CD14-positive monocyte (primary cell): ENCODE measurements around the gene NRXN3. TPM values are rescaled to one million over a fixed set of nuclear protein-coding genes. Genes with fewer than 3 reads are reported as not detected.

Experiments
- DNase-seq, 3 donors: peaks; one replicate each; pipeline ENCODE4 v3.0.0-alpha.2; 2011 to 2022
- H2AFZ ChIP-seq: 2 replicates; pipeline ENCODE4 v1.6.0; 2012; ENCODE audit warnings: mild to moderate bottlenecking, low read depth, low read length, inconsistent platforms; ENCODE audit not compliant: insufficient read depth, poor library complexity, severe bottlenecking
- H3K27ac ChIP-seq, 2 donors: 1 replicate in 1 of 2; 2 replicates in 1 of 2; pipeline ENCODE4 v1.5.1; 2012 to 2013; ENCODE audit warnings: low read length in 2 of 2, control low read depth in 1 of 2, inconsistent platforms in 1 of 2, low read depth in 1 of 2, mild to moderate bottlenecking in 1 of 2
- H3K27me3 ChIP-seq, 2 donors: one replicate each; pipeline versions ENCODE4 v1.6.0 to v1.6.1; 2011 to 2013; ENCODE audit warnings: low read length in 2 of 2; ENCODE audit not compliant: control insufficient read depth in 2 of 2, insufficient read depth in 2 of 2
- H3K36me3 ChIP-seq, 2 donors: replicated peaks in 1 of 2; 1 replicate in 1 of 2; 2 replicates in 1 of 2; pipeline versions ENCODE4 v1.5.1 to v1.6.1; 2012 to 2013; ENCODE audit warnings: low read length in 2 of 2, control low read depth in 1 of 2, inconsistent platforms in 1 of 2, mild to moderate bottlenecking in 1 of 2; ENCODE audit not compliant: insufficient read depth in 2 of 2, control insufficient read depth in 1 of 2
- H3K4me1 ChIP-seq, 2 donors: 1 replicate in 1 of 2; 2 replicates in 1 of 2; pipeline versions ENCODE4 v1.5.1 to v1.6.1; 2012 to 2013; ENCODE audit warnings: low read length in 2 of 2, control low read depth in 1 of 2, inconsistent platforms in 1 of 2, mild to moderate bottlenecking in 1 of 2, moderate library complexity in 1 of 2; ENCODE audit not compliant: insufficient read depth in 2 of 2, control insufficient read depth in 1 of 2
- H3K4me2 ChIP-seq: replicated peaks from 2 replicates; pipeline ENCODE3; 2012; ENCODE audit warnings: low read length, moderate library complexity, mild to moderate bottlenecking; ENCODE audit not compliant: poor library complexity, severe bottlenecking; ENCODE audit errors: extremely low read depth
- H3K4me3 ChIP-seq, 3 experiments: fragments of 200-600 bp in 1 of 3; sonication (generic) in 1 of 3; replicated peaks in 1 of 3; 1 replicate in 2 of 3; 2 replicates in 1 of 3; pipeline ENCODE4 v1.5.1; 2011 to 2013; ENCODE audit warnings: low read length in 3 of 3, mild to moderate bottlenecking in 3 of 3, control low read depth in 2 of 3, low read depth in 2 of 3, inconsistent platforms in 1 of 3, moderate library complexity in 1 of 3
- H3K79me2 ChIP-seq: 2 replicates; pipeline ENCODE4 v1.6.0; 2012; ENCODE audit warnings: mild to moderate bottlenecking, control low read depth, inconsistent platforms, low read length, moderate library complexity; ENCODE audit not compliant: insufficient read depth
- H3K9ac ChIP-seq: 2 replicates; pipeline ENCODE4 v1.6.0; 2017; ENCODE audit warnings: low read length, mild to moderate bottlenecking; ENCODE audit not compliant: insufficient read depth, poor library complexity, severe bottlenecking
- H3K9me3 ChIP-seq, 2 donors: replicated peaks in 1 of 2; 1 replicate in 1 of 2; 2 replicates in 1 of 2; pipeline versions ENCODE4 v1.5.1 to v1.6.1; 2012 to 2013; ENCODE audit warnings: low read length in 2 of 2, control low read depth in 1 of 2; ENCODE audit not compliant: control insufficient read depth in 1 of 2, insufficient read depth in 1 of 2
- H4K20me1 ChIP-seq: 2 replicates; pipeline ENCODE4 v1.6.0; 2012; ENCODE audit warnings: mild to moderate bottlenecking, low read length, control low read depth, moderate library complexity; ENCODE audit not compliant: insufficient read depth
- H3K27ac Mint-ChIP-seq, 7 donors: one replicate each; pipeline ENCODE4 v1.8.0; 2020; ENCODE audit warnings: mild to moderate bottlenecking in 7 of 7, mixed read lengths in 7 of 7, moderate library complexity in 6 of 7, inconsistent platforms in 2 of 7
- H3K27me3 Mint-ChIP-seq, 3 donors: one replicate each; pipeline ENCODE4 v1.8.0; 2021 to 2022; ENCODE audit warnings: low read depth in 3 of 3, mild to moderate bottlenecking in 3 of 3, mixed read lengths in 3 of 3, moderate library complexity in 3 of 3, inconsistent platforms in 1 of 3
- H3K36me3 Mint-ChIP-seq, 2 donors: one replicate each; pipeline ENCODE4 v1.8.0; 2020; ENCODE audit warnings: mixed read lengths in 2 of 2, inconsistent platforms in 1 of 2, mild to moderate bottlenecking in 1 of 2
- H3K4me1 Mint-ChIP-seq: one replicate; pipeline ENCODE4 v1.8.0; 2020; ENCODE audit warnings: mild to moderate bottlenecking, mixed read lengths
- H3K4me3 Mint-ChIP-seq, 2 donors: one replicate each; pipeline ENCODE4 v1.8.0; 2020; ENCODE audit warnings: mild to moderate bottlenecking in 2 of 2, mixed read lengths in 2 of 2, moderate library complexity in 1 of 2
- H3K9me3 Mint-ChIP-seq, 7 donors: one replicate each; pipeline ENCODE4 v1.8.0; 2020 to 2022; ENCODE audit warnings: mixed read lengths in 7 of 7, mild to moderate bottlenecking in 6 of 7, moderate library complexity in 6 of 7, inconsistent platforms in 2 of 7
- CTCF ChIP-seq: fragments of 200-600 bp; IDR thresholded peaks from one replicate; pipeline ENCODE4 v1.8.0; 2022; ENCODE audit warnings: antibody characterized with exemption, mild to moderate bottlenecking
- WGBS: methylation state at CpG from one replicate; pipeline ENCODE4 v1.1.5; 2013; ENCODE audit warnings: missing lambda C conversion rate; ENCODE audit not compliant: insufficient coverage; 5-methylcytosine and 5-hydroxymethylcytosine counted together
- intact Hi-C, 2 donors: fragments of 100-400 bp; cut with micrococcal nuclease; formaldehyde crosslinking; loops; one replicate each; pipeline versions ENCODE4 v1.15.0 to v1.15.1; 2023
- polyA plus RNA-seq, 3 donors: library from polyadenylated mRNA; depleted of rRNA in 1 of 3; unstranded in 2 of 3; stranded (reverse) in 1 of 3; fragments of 300-500 nt in 2 of 3; fragments of >200 nt in 1 of 3; fragmentation: Illumina TruSeq in 2 of 3; gene quantifications; 1 replicate in 2 of 3; 2 replicates in 1 of 3; pipeline ENCODE4 v1.2.3, GENCODE V29; 2012 to 2021

The NRXN3 gene
- polyA plus RNA-seq, 3 donors, result not detected

- Mint-ChIP-seq H3K9me3 (peaks cover 0 to 5% (median under 1%) of the 10 kb centered on the region in 7 donors), H3K36me3 (no peaks in the 10 kb centered on the region), H3K4me3 (no peak overlapping the region), H3K27ac (no peak overlapping the region), H3K27me3 (no peaks in the 10 kb centered on the region), H3K4me1 (no peaks in the 10 kb centered on the region)
- no peak overlapping the region for H3K4me2 ChIP-seq
- H4K20me1 ChIP-seq, result no peaks in the 10 kb centered on the region
- H3K36me3 ChIP-seq, result no peaks in the 10 kb centered on the region
- no peak for TF ChIP-seq CTCF
- WGBS, result no CpG with 5 or more reads among the region's 1 CpG
- H3K9me3 ChIP-seq, result no peaks in the 10 kb centered on the region
- H3K27ac ChIP-seq, result no peak overlapping the region
- no peaks in the 10 kb centered on the region for H3K4me1 ChIP-seq
- no peak overlapping the region for H3K4me3 ChIP-seq
- H3K27me3 ChIP-seq, result no peaks in the 10 kb centered on the region
- no peak overlapping the region for H2AFZ ChIP-seq
- no peak for DNase-seq
- H3K79me2 ChIP-seq, result no peaks in the 10 kb centered on the region
- intact Hi-C loops, result no loop called here
- H3K9ac ChIP-seq, result no peak overlapping the region
Measured at GRCh38 chr14:79530555-79530954, 1360.4 kb downstream of the NRXN3 start.

GRCh38 chr14:79534703-79535353 lies 1364.7 kb downstream of the NRXN3 start:
- 35% methylated on average over 2 of the region's 8 CpGs for WGBS
- no peak overlapping the region for H3K4me3 Mint-ChIP-seq

More at GRCh38 chr14:79534703-79535353, 1364.7 kb downstream of the NRXN3 start:
- intact Hi-C loops, result no loop called here
- Histone ChIP-seq H3K9ac (no peak overlapping the region), H3K79me2 (no peaks in the 10 kb centered on the region), H3K4me1 (no peaks in the 10 kb centered on the region), H2AFZ (no peak overlapping the region), H3K36me3 (no peaks in the 10 kb centered on the region), H4K20me1 (no peaks in the 10 kb centered on the region), H3K27ac (no peak overlapping the region), H3K9me3 (no peaks in the 10 kb centered on the region), H3K27me3 (no peaks in the 10 kb centered on the region), H3K4me2 (no peak overlapping the region), H3K4me3 (no peak overlapping the region)
- H3K36me3 Mint-ChIP-seq, result no peaks in the 10 kb centered on the region
- H3K4me1 Mint-ChIP-seq, result no peaks in the 10 kb centered on the region
- DNase-seq, result no peak
- TF ChIP-seq CTCF, result no peak
- no peaks in the 10 kb centered on the region for H3K27me3 Mint-ChIP-seq
- H3K9me3 Mint-ChIP-seq, result peaks cover 0 to 8% (median 0%) of the 10 kb centered on the region in 7 donors
- no peak overlapping the region for H3K27ac Mint-ChIP-seq
